HepG2 (cell line): Measurements from ENCODE around the gene SLC29A2. TPM values are rescaled to one million over a fixed set of nuclear protein-coding genes. Genes with fewer than 3 reads are reported as not detected.

ENCODE experiments used
- EZH2 ChIP-seq: conservative IDR thresholded peaks from 2 replicates; pipeline ENCODE4 v1.6.1; 2012; ENCODE audit warnings: mild to moderate bottlenecking, low read depth, low read length, moderate library complexity
- FOXM1 ChIP-seq: sonication (generic); formaldehyde crosslinking; IDR thresholded peaks from 2 replicates; pipeline ENCODE4 v1.5.0; 2020; ENCODE audit warnings: missing genetic modification reagents
- HNRNPLL ChIP-seq: fragments of 200-400 bp; formaldehyde crosslinking; IDR thresholded peaks from 2 replicates; pipeline ENCODE4 v1.6.1; 2017; ENCODE audit warnings: mild to moderate bottlenecking, low read depth, low read length; ENCODE audit not compliant: poor library complexity, severe bottlenecking
- KAT8 ChIP-seq: IDR thresholded peaks from 2 replicates; pipeline ENCODE4 v1.6.1; 2016; ENCODE audit warnings: missing genetic modification reagents, missing compliant biosample characterization
- MEF2D ChIP-seq: sonication (generic); formaldehyde crosslinking; IDR thresholded peaks from 2 replicates; pipeline ENCODE4 v1.5.1; 2020; ENCODE audit warnings: mild to moderate bottlenecking, missing genetic modification reagents
- MNT ChIP-seq: fragments of 450-650 bp; IDR thresholded peaks from 2 replicates; pipeline ENCODE4 v1.6.1; 2016
- RELA ChIP-seq: sonication (generic); formaldehyde crosslinking; IDR thresholded peaks from 2 replicates; pipeline ENCODE4 v1.4.0; 2020; ENCODE audit warnings: missing genetic modification reagents
- SMC3 ChIP-seq: IDR thresholded peaks from 2 replicates; pipeline ENCODE4 v1.6.1; 2011; ENCODE audit warnings: low read length, improper control_type of control experiment
- SNRNP70 ChIP-seq: fragments of 200-400 bp; formaldehyde crosslinking; IDR thresholded peaks from 2 replicates; pipeline ENCODE4 v1.6.1; 2017; ENCODE audit warnings: mild to moderate bottlenecking, low read depth, low read length, moderate library complexity
- TFAP4 ChIP-seq: sonication (generic); IDR thresholded peaks from 2 replicates; pipeline ENCODE4 v1.6.1; 2016; ENCODE audit warnings: low read depth, borderline replicate concordance
- TRAFD1 ChIP-seq: sonication (generic); formaldehyde crosslinking; IDR thresholded peaks from 2 replicates; pipeline ENCODE4 v1.5.1; 2020; ENCODE audit warnings: missing genetic modification reagents, mild to moderate bottlenecking, borderline replicate concordance
- ZFP62 ChIP-seq: sonication (generic); formaldehyde crosslinking; IDR thresholded peaks from 2 replicates; pipeline ENCODE4 v1.4.0; 2020; ENCODE audit warnings: missing genetic modification reagents
- ZNF263 ChIP-seq: sonication (generic); formaldehyde crosslinking; IDR thresholded peaks from 2 replicates; pipeline ENCODE4 v1.4.0; 2020; ENCODE audit warnings: missing genetic modification reagents
- ZNF687 ChIP-seq: sonication (generic); formaldehyde crosslinking; IDR thresholded peaks from 2 replicates; pipeline ENCODE4 v1.5.1; 2020; ENCODE audit warnings: mild to moderate bottlenecking, missing genetic modification reagents, moderate library complexity
- ZNF792 ChIP-seq: IDR thresholded peaks from 2 replicates; pipeline ENCODE4 v1.6.1; 2016
- ZNF800 ChIP-seq: sonication (generic); formaldehyde crosslinking; IDR thresholded peaks from 2 replicates; pipeline ENCODE4 v1.4.0; 2020; ENCODE audit warnings: missing genetic modification reagents
- ZSCAN29 ChIP-seq: sonication (generic); formaldehyde crosslinking; conservative IDR thresholded peaks from 2 replicates; pipeline ENCODE4 v1.4.0; 2020; ENCODE audit warnings: mild to moderate bottlenecking, missing genetic modification reagents
- polyA plus RNA-seq, 8 experiments: library from polyadenylated mRNA; depleted of rRNA in 3 of 8; stranded (reverse) in 7 of 8; unstranded in 1 of 8; fragments of >200 nt; fragmentation: Illumina TruSeq in 4 of 8; extraction: Trizol in 4 of 8; gene quantifications; 2 replicates each; pipeline versions ENCODE4 v1.2.1 to v1.2.3, GENCODE V29; 2011 to 2016; ENCODE audit warnings: low read depth in 4 of 8, missing spikeins in 1 of 8, mixed read lengths in 1 of 8; ENCODE audit not compliant: insufficient read depth in 1 of 8
- total RNA-seq, 5 experiments: library from RNA; depleted of rRNA; stranded (reverse); fragments of >200 nt; fragmentation: Illumina TruSeq; extraction: Trizol; gene quantifications; 2 replicates each; pipeline ENCODE4 v1.2.3, GENCODE V29; 2016; ENCODE audit warnings: low read depth in 1 of 5

The SLC29A2 gene
- total and polyA plus RNA-seq, 2 of the 13 experiments (the other 11 are each of a cell fraction or from before 2014, with no cell fraction given): 0.63 to 0.66 TPM

GRCh38 chr11:66408488-66409214, 37.1 kb upstream of the SLC29A2 start (continued):
- TF ChIP-seq ZNF800 (CRISPR knock-in tag): no peak
- TF ChIP-seq ZNF687 (CRISPR knock-in tag): peak; percentile 58
- peak; percentile 75; the same call in 1 of the 2 replicates for TF ChIP-seq SMC3
- 0 out of 2 replicates have a peak, but pooled peaks have one; percentile 37 for TF ChIP-seq ZSCAN29 (CRISPR knock-in tag)
- TF ChIP-seq TRAFD1 (CRISPR knock-in tag): no peak
- TF ChIP-seq TFAP4: no peak
- peak; percentile 64 for TF ChIP-seq HNRNPLL
- TF ChIP-seq ZNF263 (CRISPR knock-in tag): no peak
- TF ChIP-seq EZH2: no peak
- TF ChIP-seq RELA (CRISPR knock-in tag): no peak
- no peak for TF ChIP-seq FOXM1 (CRISPR knock-in tag)
- no peak for TF ChIP-seq SNRNP70
- peak; percentile 31; the same call in 1 of the 2 replicates for TF ChIP-seq MEF2D
- TF ChIP-seq MNT: no peak
- peak; percentile 49; the same call in 1 of the 2 replicates for TF ChIP-seq KAT8 (CRISPR knock-in tag)
- TF ChIP-seq ZFP62: no peak
- no peak for TF ChIP-seq ZNF792
